Natural killer cell (primary cell): ENCODE results near the gene CCDC33. TPM values are rescaled to one million over a fixed set of nuclear protein-coding genes. Genes with fewer than 3 reads are reported as not detected.

Experiments
- ATAC-seq, 3 donors: fragments of 150-1000 bp in 2 of 3; fragments of 200-7000 bp in 1 of 3; cut with Tn5 transposase; 1 replicate in 1 of 3; 2 replicates in 2 of 3; pipeline ENCODE4 v1.10.0; 2021; ENCODE audit warnings: mild to moderate bottlenecking in 2 of 3, moderate library complexity in 2 of 3
- DNase-seq, 2 donors: peaks; one replicate each; pipeline versions ENCODE4 v3.0.0 to v3.0.0-alpha.2; 2013 to 2021; ENCODE audit warnings: mixed read lengths in 1 of 2
- H3K27ac ChIP-seq: one replicate; pipeline ENCODE4 v1.5.1; 2013; ENCODE audit warnings: mild to moderate bottlenecking, low read length
- H3K27me3 ChIP-seq: one replicate; pipeline ENCODE4 v1.6.1; 2013; ENCODE audit warnings: low read length; ENCODE audit not compliant: control insufficient read depth, insufficient read depth
- H3K36me3 ChIP-seq: one replicate; pipeline ENCODE4 v1.6.1; 2013; ENCODE audit warnings: low read length; ENCODE audit not compliant: control insufficient read depth, insufficient read depth
- H3K4me1 ChIP-seq: one replicate; pipeline ENCODE4 v1.6.1; 2013; ENCODE audit warnings: low read length; ENCODE audit not compliant: control insufficient read depth, insufficient read depth
- H3K4me3 ChIP-seq: one replicate; pipeline ENCODE4 v1.5.1; 2013; ENCODE audit warnings: low read length
- H3K9me3 ChIP-seq: one replicate; pipeline ENCODE4 v1.6.1; 2013; ENCODE audit warnings: low read length; ENCODE audit not compliant: control insufficient read depth, insufficient read depth
- H3K27ac Mint-ChIP-seq, 2 donors: one replicate each; pipeline ENCODE4 v1.8.0; 2022; ENCODE audit warnings: mild to moderate bottlenecking in 2 of 2, mixed read lengths in 2 of 2, moderate library complexity in 1 of 2
- H3K27me3 Mint-ChIP-seq, 2 donors: one replicate each; pipeline ENCODE4 v1.8.0; 2022; ENCODE audit warnings: low read depth in 2 of 2, mixed read lengths in 2 of 2
- H3K36me3 Mint-ChIP-seq: one replicate; pipeline ENCODE4 v1.8.0; 2022; ENCODE audit warnings: mixed read lengths
- H3K4me1 Mint-ChIP-seq, 2 donors: one replicate each; pipeline ENCODE4 v1.8.0; 2022; ENCODE audit warnings: mixed read lengths in 2 of 2
- H3K4me3 Mint-ChIP-seq: one replicate; pipeline ENCODE4 v1.8.0; 2022; ENCODE audit warnings: mild to moderate bottlenecking, moderate library complexity, mixed read lengths
- H3K9me3 Mint-ChIP-seq, 2 donors: one replicate each; pipeline ENCODE4 v1.8.0; 2022; ENCODE audit warnings: mixed read lengths in 2 of 2
- CTCF ChIP-seq: fragments of 200-600 bp; IDR thresholded peaks from one replicate; pipeline ENCODE4 v1.8.0; 2022; ENCODE audit warnings: antibody characterized with exemption
- WGBS: methylation state at CpG from one replicate; pipeline ENCODE4 v1.1.7; 2013; ENCODE audit warnings: missing lambda C conversion rate; ENCODE audit not compliant: insufficient coverage; 5-methylcytosine and 5-hydroxymethylcytosine counted together
- intact Hi-C: fragments of 100-400 bp; cut with micrococcal nuclease; formaldehyde crosslinking; loops from one replicate; pipeline ENCODE4 v1.14.2; 2022
- total RNA-seq, 4 donors: library from RNA; stranded (reverse); fragments of 120-200 nt in 1 of 4; gene quantifications; one replicate each; pipeline versions ENCODE4 v1.2.3 to v1.2.4, GENCODE V29; 2013 to 2022

CCDC33 gene
- total RNA-seq, 3 donors from 2014 or later (not counting 1 experiment from before 2014, with no cell fraction given): not detected

GRCh38 chr15:74209560-74209958, 26.6 kb upstream of the CCDC33 start:
- Mint-ChIP-seq H3K9me3 (no peaks in the 10 kb centered on the region), H3K27ac (no peak overlapping the region), H3K4me3 (no peak overlapping the region), H3K27me3 (peaks cover 3 to 7% of the 10 kb centered on the region in 2 donors), H3K4me1 (peaks cover 0 to 6% of the 10 kb centered on the region in 2 donors), H3K36me3 (no peaks in the 10 kb centered on the region)
- no peak for ATAC-seq
- Histone ChIP-seq H3K9me3 (no peaks in the 10 kb centered on the region), H3K36me3 (no peaks in the 10 kb centered on the region), H3K4me1 (no peaks in the 10 kb centered on the region), H3K27me3 (no peaks in the 10 kb centered on the region), H3K4me3 (no peak overlapping the region), H3K27ac (no peak overlapping the region)
- 78% methylated on average over 3 of the region's 5 CpGs for WGBS
- TF ChIP-seq CTCF: no peak
- no peak for DNase-seq
- intact Hi-C loops: no loop called here

GRCh38 chr15:74209997-74210671, 26.0 kb upstream of the CCDC33 start:
- H3K4me3 ChIP-seq: no peak overlapping the region
- Mint-ChIP-seq H3K36me3 (no peaks in the 10 kb centered on the region), H3K9me3 (no peaks in the 10 kb centered on the region), H3K4me3 (no peak overlapping the region), H3K27ac (no peak overlapping the region), H3K27me3 (peaks cover 7 to 8% of the 10 kb centered on the region in 2 donors), H3K4me1 (peaks cover 0 to under 1% of the 10 kb centered on the region in 2 donors)
- DNase-seq (no peak), ATAC-seq (no peak)
- H3K27ac ChIP-seq: no peak overlapping the region
- intact Hi-C loops: no loop called here
- H3K36me3 ChIP-seq: no peaks in the 10 kb centered on the region
- WGBS: 72% methylated on average over 4 of the region's 4 CpGs
- H3K27me3 ChIP-seq: no peaks in the 10 kb centered on the region
- no peak for TF ChIP-seq CTCF
- H3K4me1 ChIP-seq: no peaks in the 10 kb centered on the region
- no peaks in the 10 kb centered on the region for H3K9me3 ChIP-seq

- DNase-seq (no peak), ATAC-seq (no peak)
- H3K9me3 Mint-ChIP-seq: no peaks in the 10 kb centered on the region
- Histone ChIP-seq H3K4me3 (no peak overlapping the region), H3K27me3 (no peaks in the 10 kb centered on the region), H3K4me1 (no peaks in the 10 kb centered on the region), H3K27ac (no peak overlapping the region), H3K9me3 (no peaks in the 10 kb centered on the region), H3K36me3 (no peaks in the 10 kb centered on the region)
- peaks cover 7 to 8% of the 10 kb centered on the region in 2 donors for H3K27me3 Mint-ChIP-seq
- H3K4me1 Mint-ChIP-seq: no peaks in the 10 kb centered on the region
- no peaks in the 10 kb centered on the region for H3K36me3 Mint-ChIP-seq
- no peak for TF ChIP-seq CTCF
- H3K27ac Mint-ChIP-seq: no peak overlapping the region
- intact Hi-C loops: no loop called here
- H3K4me3 Mint-ChIP-seq: no peak overlapping the region
These were observed 25.4 kb upstream of the CCDC33 start for GRCh38 chr15:74210729-74211128.

GRCh38 chr15:74211656-74212055, 24.5 kb upstream of the CCDC33 start:
- Histone ChIP-seq H3K36me3 (no peaks in the 10 kb centered on the region), H3K4me3 (no peak overlapping the region), H3K9me3 (no peaks in the 10 kb centered on the region), H3K27me3 (no peaks in the 10 kb centered on the region), H3K4me1 (no peaks in the 10 kb centered on the region), H3K27ac (no peak overlapping the region)
- intact Hi-C loops: no loop called here
- DNase-seq (no peak), ATAC-seq (no peak)
- peaks cover 7 to 8% of the 10 kb centered on the region in 2 donors for H3K27me3 Mint-ChIP-seq
- WGBS: 94% methylated on average over 1 of the region's 1 CpG
- no peak for TF ChIP-seq CTCF
- no peak overlapping the region for H3K4me3 Mint-ChIP-seq
- H3K36me3 Mint-ChIP-seq: no peaks in the 10 kb centered on the region
- no peaks in the 10 kb centered on the region for H3K4me1 Mint-ChIP-seq
- H3K27ac Mint-ChIP-seq: no peak overlapping the region
- H3K9me3 Mint-ChIP-seq: no peaks in the 10 kb centered on the region
